ENCODE measurements around the gene MRPL47. TPM values are rescaled to one million over a fixed set of nuclear protein-coding genes. Genes with fewer than 3 reads are reported as not detected.

Gene MRPL47
- total RNA-seq, 2 experiments from 2014 or later, result 32.5 to 37.2 TPM

GRCh38 chr3:179565496-179565895 is 38.9 kb downstream of the MRPL47 start:
- ChIA-PET CTCF (interaction anchor here (1.3 to 1.9 kb wide), 2 partner anchors 18 to 41 kb away, joined by 4 to 5 read pairs; no protein-coding TSS in a partner anchor), POLR2A (interaction anchor here (0.7 kb wide), 1 partner anchor 332 kb away, joined by 3 read pairs; no protein-coding TSS in a partner anchor)
- DNase-seq, result peak; percentile 12
- peaks cover 39% of the 10 kb centered on the region for H3K4me1 Mint-ChIP-seq
- H3K4me3 Mint-ChIP-seq, result no peak overlapping the region
- H3K36me3 Mint-ChIP-seq (ENCODE audit: low read depth), result peaks cover 9% of the 10 kb centered on the region
- no peaks in the 10 kb centered on the region for H3K9me3 Mint-ChIP-seq
- H3K27ac Mint-ChIP-seq, result peak overlapping the region; percentile 50
- H3K27me3 Mint-ChIP-seq, result peaks cover 2% of the 10 kb centered on the region

DNA sequence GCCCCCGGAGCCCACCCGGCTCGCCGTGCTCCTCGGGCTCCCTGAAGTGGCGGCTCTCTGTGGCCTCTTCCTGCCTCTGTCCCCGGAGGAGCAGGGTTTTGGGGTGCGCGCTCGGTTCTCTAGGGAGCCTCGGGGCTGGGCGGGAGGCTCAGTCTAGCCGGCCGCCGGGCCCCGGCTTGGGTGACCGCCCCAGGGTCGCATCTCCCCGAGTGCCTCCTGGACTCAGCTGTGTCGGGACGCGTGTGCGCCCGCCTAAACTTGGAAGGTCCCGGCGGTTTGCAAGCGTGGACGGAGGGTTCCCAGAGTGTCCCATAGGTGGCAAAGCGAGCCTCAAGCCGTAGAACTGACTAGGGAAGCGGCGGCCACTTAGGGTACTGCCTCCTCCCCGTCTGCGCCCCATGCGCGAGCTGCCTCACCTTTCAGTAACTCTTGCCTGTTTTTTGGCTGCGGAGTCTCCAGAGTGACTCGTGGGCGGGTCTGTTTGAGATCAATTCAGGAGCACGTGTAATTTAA is 41.1 kb downstream of the MRPL47 start:
- peak; percentile 77 for DNase-seq
- POLR2A ChIA-PET, result no interaction called here
- Mint-ChIP-seq H3K36me3 (ENCODE audit: low read depth) (peaks cover under 1% of the 10 kb centered on the region), H3K9me3 (no peaks in the 10 kb centered on the region), H3K27ac (peak overlapping the region; percentile 93), H3K4me3 (peak overlapping the region; percentile 98), H3K27me3 (peaks cover 11% of the 10 kb centered on the region), H3K4me1 (peaks cover 38% of the 10 kb centered on the region)
- CTCF ChIA-PET, result interaction anchor here (1.2 to 1.5 kb wide), 2 partner anchors 12 to 112 kb away, joined by 4 read pairs; partner anchors contain the start of gene GNB4

DNA sequence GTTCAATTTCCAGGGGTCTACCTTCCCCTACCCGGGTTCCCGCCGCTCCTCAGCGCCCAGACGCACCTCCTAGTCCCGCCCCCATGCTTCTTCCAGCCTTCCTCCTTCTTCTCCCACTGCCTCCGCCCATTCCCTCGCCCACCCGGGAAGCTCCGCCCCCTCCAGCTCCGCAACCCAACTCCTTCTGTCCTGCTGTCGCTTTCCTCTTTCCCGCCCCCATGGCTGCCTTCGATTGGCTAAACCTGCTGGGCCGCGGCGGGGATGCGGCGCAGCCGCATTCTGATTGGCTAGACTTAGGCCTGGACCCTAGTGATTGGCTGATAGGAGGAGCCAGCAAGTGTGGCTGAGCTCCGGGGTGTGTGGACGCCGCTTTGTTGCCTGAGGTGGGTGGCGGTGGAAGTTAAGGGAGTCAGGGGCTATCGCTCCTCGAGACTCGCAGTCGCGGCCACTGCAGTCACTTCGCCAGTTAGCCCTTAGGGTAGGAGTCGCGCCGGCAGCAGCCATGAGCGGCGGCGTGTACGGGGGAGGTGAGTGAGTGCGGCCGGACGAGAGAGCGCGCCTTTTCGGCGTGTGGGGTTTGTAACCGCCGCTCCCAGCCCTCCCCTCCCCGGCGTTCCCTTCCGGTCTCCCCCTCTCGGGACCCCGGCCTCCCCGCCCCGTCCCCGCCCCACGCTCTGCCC is 41.7 kb downstream of the MRPL47 start, which contains the start of gene ACTL6A:
ACTL6A (plus strand) TSS at position 336 of the 680 bp plus-strand sequence; CDS start at position 503, 167 bp downstream.
- Mint-ChIP-seq H3K27ac (peak within 1 kb of the TSS; percentile 97), H3K36me3 (ENCODE audit: low read depth) (no peaks in the 10 kb centered on the region), H3K4me3 (peak within 1 kb of the TSS; percentile 98), H3K27me3 (peaks cover 11% of the 10 kb centered on the region), H3K9me3 (no peaks in the 10 kb centered on the region), H3K4me1 (peaks cover 37% of the 10 kb centered on the region)
- POLR2A ChIA-PET, result interaction anchor here (0.6 kb wide), 2 partner anchors 55 to 170 kb away, joined by 3 to 4 read pairs; no protein-coding TSS in a partner anchor
- CTCF ChIA-PET, result interaction anchor here (0.8 to 1.5 kb wide), 6 partner anchors 9 to 212 kb away, joined by 3 to 8 read pairs (median 4); partner anchors contain the start of gene GNB4
- peak; percentile 99 for DNase-seq

DNA sequence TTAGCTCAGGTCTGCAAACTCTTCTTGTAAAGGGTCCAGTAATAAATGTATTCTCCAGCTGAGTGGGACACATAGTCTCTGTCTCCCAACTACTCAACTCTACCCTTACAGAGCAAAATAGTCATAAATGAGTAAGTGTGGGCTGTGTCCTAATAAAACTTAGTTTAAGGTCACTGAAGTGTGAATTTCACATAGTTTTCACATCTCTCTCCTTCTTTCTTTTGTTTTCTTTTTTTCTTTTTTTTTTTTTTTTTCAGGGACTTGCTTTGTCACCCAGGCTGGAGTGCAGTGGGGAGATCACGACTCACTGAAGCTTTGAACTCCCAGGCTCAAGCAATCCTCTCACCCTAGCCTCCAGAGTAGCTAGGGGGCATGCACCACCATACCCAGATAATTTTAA is 43.6 kb downstream of the MRPL47 start:
- Mint-ChIP-seq H3K9me3 (no peaks in the 10 kb centered on the region), H3K4me3 (no peak overlapping the region), H3K36me3 (ENCODE audit: low read depth) (no peaks in the 10 kb centered on the region), H3K27me3 (peaks cover 14% of the 10 kb centered on the region), H3K4me1 (peaks cover 31% of the 10 kb centered on the region), H3K27ac (no peak overlapping the region)
- ChIA-PET CTCF (interaction anchor here (0.5 to 0.9 kb wide), 3 partner anchors 17 to 321 kb away, joined by 3 to 6 read pairs (median 4); partner anchors contain the start of genes MRPL47 and NDUFB5), POLR2A (no interaction called here)
- DNase-seq, result no peak

DNA sequence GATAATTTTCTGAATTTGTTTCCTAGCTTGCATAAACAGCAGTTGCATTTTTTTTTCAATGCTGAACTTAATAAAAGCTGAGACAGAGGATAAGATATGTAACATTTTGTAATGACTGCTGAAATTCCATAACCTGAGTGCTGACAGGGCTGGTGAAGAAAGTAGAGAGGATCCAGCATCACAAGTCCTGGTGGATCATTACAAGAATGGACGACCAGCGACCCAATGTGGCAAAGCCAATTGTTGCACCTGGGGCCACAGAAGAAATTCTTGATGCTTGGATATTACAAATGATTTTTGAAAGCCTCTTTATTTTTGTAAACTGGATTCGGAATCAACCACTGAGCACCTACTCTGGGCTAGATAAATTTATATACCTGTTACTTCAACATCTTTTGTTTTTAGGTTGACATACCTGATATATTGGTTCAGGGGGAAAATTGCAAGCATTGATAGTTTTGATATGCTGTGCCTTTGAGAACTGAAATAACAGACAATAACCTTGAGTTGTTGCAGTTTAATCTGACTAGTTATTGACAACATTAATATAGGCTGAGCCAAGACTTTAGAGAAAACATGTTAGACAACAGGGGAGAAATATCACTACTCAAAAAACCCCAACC is 45.6 kb downstream of the MRPL47 start:
- Mint-ChIP-seq H3K27ac (no peak overlapping the region), H3K36me3 (ENCODE audit: low read depth) (no peaks in the 10 kb centered on the region), H3K4me3 (no peak overlapping the region), H3K27me3 (peaks cover 14% of the 10 kb centered on the region), H3K4me1 (peaks cover 13% of the 10 kb centered on the region), H3K9me3 (no peaks in the 10 kb centered on the region)
- DNase-seq, result peak; percentile 60
- POLR2A ChIA-PET, result no interaction called here
- CTCF ChIA-PET, result interaction anchor here (0.6 to 0.9 kb wide), 2 partner anchors 26 to 283 kb away, joined by 3 to 4 read pairs; no protein-coding TSS in a partner anchor

GRCh38 chr3:179551349-179552105 is 52.9 kb downstream of the MRPL47 start:
- H3K4me3 Mint-ChIP-seq, result no peak overlapping the region
- H3K27me3 Mint-ChIP-seq, result peaks cover 5% of the 10 kb centered on the region
- no peaks in the 10 kb centered on the region for H3K4me1 Mint-ChIP-seq
- CTCF ChIA-PET, result interaction anchor here (0.7 to 1.6 kb wide), 3 partner anchors 11 to 171 kb away, joined by 3 to 4 read pairs (median 4); partner anchors contain the start of gene ACTL6A
- H3K9me3 Mint-ChIP-seq, result no peaks in the 10 kb centered on the region
- no peak for DNase-seq
- H3K36me3 Mint-ChIP-seq (ENCODE audit: low read depth), result no peaks in the 10 kb centered on the region
- POLR2A ChIA-PET, result no interaction called here
- H3K27ac Mint-ChIP-seq, result no peak overlapping the region

DNA sequence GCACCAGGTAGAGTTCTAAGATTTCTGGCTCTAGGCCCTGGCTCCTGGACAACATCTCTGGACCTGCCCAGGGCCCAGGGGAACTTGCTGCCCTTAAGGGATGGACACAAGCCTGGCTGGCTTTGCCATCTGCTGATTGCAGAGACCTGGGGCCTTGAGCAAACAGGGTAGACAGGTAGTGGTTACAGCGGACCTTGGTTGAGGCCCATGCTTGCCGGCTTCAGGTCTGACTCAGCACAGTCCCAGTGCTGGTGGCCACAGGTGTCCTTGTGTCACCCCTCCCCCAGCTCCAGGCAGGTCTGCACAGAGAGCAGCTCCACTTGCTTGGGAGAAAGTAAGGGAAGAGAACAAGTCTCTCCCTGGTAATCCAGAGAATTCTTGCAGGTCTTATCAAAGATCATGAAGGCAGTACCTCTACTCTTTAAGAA is 57.6 kb downstream of the MRPL47 start:
- Mint-ChIP-seq H3K4me3 (no peak overlapping the region), H3K27me3 (peaks cover 9% of the 10 kb centered on the region)
- CTCF ChIA-PET, result no interaction called here

DNA sequence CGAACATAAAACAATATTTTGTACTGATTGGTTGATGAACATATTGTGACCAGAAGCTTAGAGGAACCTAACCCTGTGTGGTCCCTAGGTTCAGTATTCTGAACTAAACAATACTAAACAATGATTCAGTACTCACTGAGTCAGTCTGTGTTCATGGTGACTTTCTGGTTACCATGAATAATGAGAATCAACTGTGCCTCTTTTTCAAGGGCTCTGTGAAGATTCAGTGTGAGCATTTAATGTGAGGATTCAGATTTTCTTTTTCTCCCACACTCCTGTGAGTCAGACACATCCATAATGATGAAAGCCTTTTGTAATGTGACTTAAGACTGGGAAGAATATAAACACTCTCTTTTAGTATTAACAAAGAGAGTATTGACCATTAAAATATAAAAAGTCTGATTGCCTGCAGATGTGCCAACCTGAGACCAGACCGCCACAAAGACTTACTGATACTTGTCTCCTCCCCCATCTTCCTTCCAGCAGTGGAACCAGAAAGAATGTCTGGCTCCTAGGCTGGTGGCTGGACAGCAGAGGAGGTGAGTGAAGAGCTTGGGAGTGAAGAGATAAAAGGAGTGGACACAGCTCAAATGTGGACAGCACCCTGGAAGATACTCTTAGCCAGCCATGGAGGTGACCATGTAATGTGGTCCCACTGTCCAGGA is 59.3 kb downstream of the MRPL47 start:
- Mint-ChIP-seq H3K9me3 (no peaks in the 10 kb centered on the region), H3K4me1 (no peaks in the 10 kb centered on the region), H3K27me3 (peaks cover 9% of the 10 kb centered on the region), H3K27ac (no peak overlapping the region), H3K4me3 (no peak overlapping the region), H3K36me3 (ENCODE audit: low read depth) (peaks cover 2% of the 10 kb centered on the region)
- ChIA-PET CTCF (no interaction called here), POLR2A (no interaction called here)
- no peak for DNase-seq

More for the DNA sequence above, 57.6 kb downstream of the MRPL47 start:
- Mint-ChIP-seq H3K27ac (no peak overlapping the region), H3K4me1 (no peaks in the 10 kb centered on the region), H3K36me3 (ENCODE audit: low read depth) (peaks cover 2% of the 10 kb centered on the region), H3K9me3 (no peaks in the 10 kb centered on the region)
- POLR2A ChIA-PET, result no interaction called here
- no peak for DNase-seq

GRCh38 chr3:179542375-179542774 is 62.1 kb downstream of the MRPL47 start:
- no peak for DNase-seq
- H3K9me3 Mint-ChIP-seq, result no peaks in the 10 kb centered on the region
- no peak overlapping the region for H3K27ac Mint-ChIP-seq
- peaks cover 2% of the 10 kb centered on the region for H3K36me3 Mint-ChIP-seq (ENCODE audit: low read depth)
- no peaks in the 10 kb centered on the region for H3K4me1 Mint-ChIP-seq
- POLR2A ChIA-PET, result no interaction called here
- peaks cover 7% of the 10 kb centered on the region for H3K27me3 Mint-ChIP-seq
- CTCF ChIA-PET, result no interaction called here
- H3K4me3 Mint-ChIP-seq, result no peak overlapping the region

- Mint-ChIP-seq H3K9me3 (no peaks in the 10 kb centered on the region), H3K4me3 (no peak overlapping the region), H3K36me3 (ENCODE audit: low read depth) (peaks cover 2% of the 10 kb centered on the region), H3K4me1 (no peaks in the 10 kb centered on the region), H3K27me3 (peaks cover 7% of the 10 kb centered on the region), H3K27ac (no peak overlapping the region)
- CTCF ChIA-PET, result no interaction called here
- DNase-seq, result no peak
- POLR2A ChIA-PET, result no interaction called here
These were observed 62.8 kb downstream of the MRPL47 start for GRCh38 chr3:179541596-179541995.

- H3K36me3 Mint-ChIP-seq (ENCODE audit: low read depth), result peaks cover 2% of the 10 kb centered on the region
- H3K4me1 Mint-ChIP-seq, result no peaks in the 10 kb centered on the region
- no peaks in the 10 kb centered on the region for H3K9me3 Mint-ChIP-seq
- POLR2A ChIA-PET, result no interaction called here
- DNase-seq, result no peak
- H3K27me3 Mint-ChIP-seq, result peaks cover 7% of the 10 kb centered on the region
- H3K4me3 Mint-ChIP-seq, result no peak overlapping the region
- H3K27ac Mint-ChIP-seq, result no peak overlapping the region
- CTCF ChIA-PET, result interaction anchor here (0.5 kb wide), 1 partner anchor 177 kb away, joined by 4 read pairs; no protein-coding TSS in a partner anchor
These were observed 63.3 kb downstream of the MRPL47 start for GRCh38 chr3:179541094-179541493.

All from activated CD4-positive, alpha-beta T cell treated with anti-CD3 and anti-CD28 coated beads, Interleukin-2, amount 10 ng/mL, durations not matched to agents 7 days and 5 days (primary cell).